Measurements from ENCODE around the gene DHDH.

DNA sequence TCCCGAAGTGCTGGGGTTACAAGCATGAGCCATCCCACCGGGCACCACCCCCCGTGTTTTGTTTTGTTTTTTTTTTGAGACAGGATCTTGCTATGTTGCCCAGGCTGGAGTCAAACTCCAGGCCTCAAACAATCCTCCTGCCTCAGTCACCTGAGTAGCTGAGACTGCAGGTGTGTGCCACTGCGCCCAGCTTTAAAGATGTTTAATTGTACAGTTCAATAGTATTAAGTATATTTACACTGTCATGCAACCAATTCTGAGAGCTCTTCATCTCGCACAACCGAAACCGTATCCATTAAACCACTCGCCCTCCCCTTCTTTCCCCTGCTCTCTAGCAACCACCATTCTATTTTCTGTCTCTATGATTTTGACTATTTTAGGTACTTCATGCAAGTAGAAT, 17.7 kb upstream of the DHDH start:
- TF ChIP-seq, protein P1, sequence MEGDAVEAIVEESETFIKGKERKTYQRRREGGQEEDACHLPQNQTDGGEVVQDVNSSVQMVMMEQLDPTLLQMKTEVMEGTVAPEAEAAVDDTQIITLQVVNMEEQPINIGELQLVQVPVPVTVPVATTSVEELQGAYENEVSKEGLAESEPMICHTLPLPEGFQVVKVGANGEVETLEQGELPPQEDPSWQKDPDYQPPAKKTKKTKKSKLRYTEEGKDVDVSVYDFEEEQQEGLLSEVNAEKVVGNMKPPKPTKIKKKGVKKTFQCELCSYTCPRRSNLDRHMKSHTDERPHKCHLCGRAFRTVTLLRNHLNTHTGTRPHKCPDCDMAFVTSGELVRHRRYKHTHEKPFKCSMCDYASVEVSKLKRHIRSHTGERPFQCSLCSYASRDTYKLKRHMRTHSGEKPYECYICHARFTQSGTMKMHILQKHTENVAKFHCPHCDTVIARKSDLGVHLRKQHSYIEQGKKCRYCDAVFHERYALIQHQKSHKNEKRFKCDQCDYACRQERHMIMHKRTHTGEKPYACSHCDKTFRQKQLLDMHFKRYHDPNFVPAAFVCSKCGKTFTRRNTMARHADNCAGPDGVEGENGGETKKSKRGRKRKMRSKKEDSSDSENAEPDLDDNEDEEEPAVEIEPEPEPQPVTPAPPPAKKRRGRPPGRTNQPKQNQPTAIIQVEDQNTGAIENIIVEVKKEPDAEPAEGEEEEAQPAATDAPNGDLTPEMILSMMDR (IDR thresholded peaks at IDR 0.05; ENCODE audit: low read depth, low read length, poor library complexity, severe bottlenecking) = no peak
- TF ChIP-seq EZH2phosphoT487 (IDR thresholded peaks at IDR 0.05; ENCODE audit: borderline replicate concordance, low read length) = no peak

All from DOHH2 (cell line).